Kidney glomerular epithelial cell (primary cell): ENCODE data around the gene AVL9.
"Not testable (repeated sequence)": the region's sequence is repeated elsewhere in the genome, so short reads cannot be mapped to it uniquely, and the experiment has no call there.

Experiments used
- DNase-seq: peaks from one replicate; lab custom pipeline; 2025; lab: John Stamatoyannopoulos, UW

Gene AVL9

DNA sequence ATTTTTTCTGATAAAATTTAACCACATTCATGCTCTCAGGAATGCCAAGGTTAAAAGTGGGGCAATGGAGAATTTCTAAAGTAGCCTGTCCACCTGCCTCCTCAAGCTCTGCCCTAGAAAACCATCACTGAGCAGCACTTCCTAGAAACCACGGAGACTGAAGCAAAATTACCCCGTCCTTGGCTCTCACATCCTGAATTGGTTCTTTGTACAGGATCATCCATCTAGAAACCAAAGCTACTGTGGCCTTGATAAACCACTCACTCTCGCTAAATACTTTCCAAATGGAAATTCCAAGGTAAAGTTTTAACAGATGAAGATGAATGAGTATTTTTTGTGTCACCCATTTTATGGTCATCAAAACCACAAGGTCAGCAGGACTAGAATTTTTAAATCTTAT lies 96.6 kb downstream of the AVL9 start:
- peak; percentile 67 for DNase-seq

DNA sequence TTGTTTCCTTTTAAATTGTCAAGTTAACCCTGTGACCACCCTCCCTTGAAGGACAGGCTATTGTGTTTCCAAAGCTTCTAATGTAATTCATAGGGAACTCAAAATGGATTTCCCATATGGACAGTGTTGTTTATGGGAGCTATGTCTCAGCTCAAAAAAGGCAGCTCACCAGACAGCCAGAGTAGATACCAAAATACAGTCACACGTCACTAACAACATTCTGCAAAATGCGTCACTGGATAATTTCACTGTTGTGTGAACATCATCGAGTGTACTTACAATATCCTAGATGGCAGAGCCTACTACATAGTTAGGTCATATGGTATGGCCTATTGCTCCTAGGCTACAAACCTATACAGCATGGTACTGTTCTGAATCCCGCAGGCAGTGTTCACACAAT lies 97.4 kb downstream of the AVL9 start:
- DNase-seq = no peak

DNA sequence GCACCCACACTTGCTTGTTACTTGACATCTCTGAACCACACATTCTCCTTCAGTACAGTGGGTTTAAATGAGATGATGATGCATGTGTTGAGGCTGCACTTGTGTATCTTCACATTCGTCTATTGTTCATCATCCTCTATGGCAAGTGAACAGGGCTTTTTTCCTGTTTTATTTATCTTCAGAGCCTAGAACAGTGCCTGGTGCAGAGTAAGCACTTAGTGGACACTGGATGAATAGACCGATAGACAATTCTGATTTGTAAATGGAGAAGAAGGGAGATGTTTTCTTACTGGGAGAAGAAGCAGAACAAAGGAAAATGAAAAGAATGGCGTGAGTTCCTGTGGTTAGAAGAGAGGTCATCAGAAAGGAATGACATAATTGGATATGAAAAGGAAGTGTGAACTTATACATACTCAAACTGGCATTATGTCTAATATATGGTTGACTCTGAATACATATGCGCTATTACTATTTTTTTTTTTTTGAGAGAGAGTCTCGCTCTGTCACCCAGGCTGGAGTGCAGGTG lies 99.7 kb downstream of the AVL9 start:
- no peak for DNase-seq

DNA sequence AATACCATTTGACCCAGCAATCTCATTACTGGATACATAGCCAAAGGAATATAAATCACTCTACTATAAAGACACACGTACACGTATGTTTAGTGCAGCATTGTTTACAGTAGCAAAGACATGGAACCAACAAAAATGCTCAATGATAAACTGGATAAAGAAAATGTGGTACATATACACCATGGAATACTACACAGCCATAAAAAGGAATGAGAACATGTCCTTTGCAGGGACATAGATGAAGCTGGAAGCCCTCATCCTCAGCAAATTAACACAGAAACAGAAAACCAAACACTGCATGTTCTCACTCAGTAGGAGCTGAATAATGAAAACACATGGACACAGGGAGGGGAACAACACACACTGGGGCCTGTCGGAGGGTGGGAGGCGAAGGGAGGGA lies 105.9 kb downstream of the AVL9 start:
- not testable (repeated sequence) for DNase-seq

DNA sequence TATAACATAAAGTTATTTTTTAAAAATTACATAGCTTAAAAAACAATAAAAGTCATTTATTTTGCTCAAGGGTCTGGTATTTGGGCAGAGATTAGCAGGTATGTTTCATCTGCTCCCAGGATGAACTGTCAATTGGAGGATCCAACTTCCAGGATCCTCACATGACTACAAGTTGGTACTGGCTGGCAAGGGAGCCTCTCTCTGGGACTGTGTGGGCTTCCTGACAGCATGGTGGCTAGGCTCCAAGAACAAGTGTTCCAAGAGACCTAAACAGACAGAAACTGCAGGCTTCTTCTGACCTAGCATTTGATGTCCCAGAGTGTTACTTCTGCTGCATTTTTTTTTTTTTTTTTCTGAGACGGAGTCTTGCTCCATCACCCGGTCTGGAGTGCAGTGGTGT lies 107.2 kb downstream of the AVL9 start:
- no peak for DNase-seq

DNA sequence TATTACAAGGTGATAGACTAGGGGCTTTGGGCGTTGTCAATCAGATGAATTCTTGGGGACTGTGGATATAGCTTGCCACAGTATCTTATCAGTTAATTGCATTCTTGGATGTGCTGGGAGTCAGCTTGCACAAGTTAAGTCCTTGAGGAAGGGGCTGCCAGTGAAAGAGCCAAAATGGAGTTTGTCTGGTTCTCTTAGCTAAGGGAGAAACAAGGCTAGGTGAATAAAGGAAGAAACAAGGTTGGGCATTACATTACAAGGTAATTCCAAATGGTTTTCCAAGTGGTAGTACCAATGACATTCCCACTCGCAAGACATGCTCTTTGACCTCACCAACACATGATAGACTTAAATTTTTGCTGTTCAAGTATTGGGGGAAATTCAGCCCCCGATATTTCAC lies 108.2 kb downstream of the AVL9 start:
- not testable (repeated sequence) for DNase-seq

DNA sequence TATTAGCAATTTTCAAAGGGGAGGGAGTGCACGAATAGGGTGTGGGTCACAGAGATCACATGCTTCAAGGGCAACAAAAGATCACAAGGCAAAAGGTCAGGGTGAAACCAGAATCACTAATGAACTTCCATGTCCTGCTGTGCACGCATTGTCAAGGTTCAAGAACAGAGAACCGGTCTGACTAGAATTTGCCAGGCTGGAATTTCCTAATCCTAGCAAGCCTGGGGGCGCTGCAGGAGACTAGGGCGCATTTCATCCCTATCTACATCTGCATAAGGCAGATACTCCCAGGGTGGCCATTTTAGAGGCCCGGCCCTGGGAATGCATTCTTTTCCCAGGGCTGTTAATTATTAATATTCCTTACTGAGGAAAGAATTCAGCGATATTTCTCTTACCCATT lies 108.8 kb downstream of the AVL9 start:
- DNase-seq = not testable (repeated sequence)

DNA sequence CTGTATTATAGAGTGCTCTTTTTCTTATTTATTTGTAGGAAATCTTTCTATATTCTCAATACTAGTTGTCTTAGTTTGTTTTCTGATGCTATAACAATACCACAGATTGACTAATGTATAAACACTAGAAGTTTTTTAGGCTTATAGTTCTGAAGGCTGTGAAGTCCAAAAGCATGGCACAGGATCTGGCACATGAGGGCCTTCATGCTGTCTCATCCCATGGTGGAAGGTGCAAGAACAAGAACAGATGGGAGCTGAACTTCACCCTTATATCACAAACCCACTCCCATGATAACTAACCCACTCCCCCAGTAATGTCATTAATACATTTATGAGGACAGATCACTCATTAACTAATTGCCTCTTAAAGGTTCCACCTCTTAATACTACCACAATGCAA lies 109.7 kb downstream of the AVL9 start:
- DNase-seq = no peak

DNA sequence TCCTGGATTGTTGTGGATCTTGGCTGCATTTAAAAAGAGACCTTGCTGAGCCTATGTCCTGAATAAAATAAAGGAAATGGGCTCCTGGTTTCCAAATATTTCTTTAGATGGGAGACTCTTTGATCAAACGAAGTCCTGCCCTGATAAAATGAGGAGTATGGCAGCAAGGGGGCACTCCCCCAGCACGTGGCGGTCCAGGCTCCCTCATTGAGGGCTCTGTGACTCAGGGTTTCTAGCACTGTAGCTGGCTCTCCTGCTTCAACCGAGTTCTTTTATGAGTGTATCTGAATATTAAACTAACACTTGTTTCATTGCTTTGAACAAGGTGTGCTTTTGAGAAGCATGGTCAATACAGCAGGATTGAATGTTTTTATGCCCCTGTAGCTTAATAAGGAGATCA lies 114.2 kb downstream of the AVL9 start:
- DNase-seq = no peak

DNA sequence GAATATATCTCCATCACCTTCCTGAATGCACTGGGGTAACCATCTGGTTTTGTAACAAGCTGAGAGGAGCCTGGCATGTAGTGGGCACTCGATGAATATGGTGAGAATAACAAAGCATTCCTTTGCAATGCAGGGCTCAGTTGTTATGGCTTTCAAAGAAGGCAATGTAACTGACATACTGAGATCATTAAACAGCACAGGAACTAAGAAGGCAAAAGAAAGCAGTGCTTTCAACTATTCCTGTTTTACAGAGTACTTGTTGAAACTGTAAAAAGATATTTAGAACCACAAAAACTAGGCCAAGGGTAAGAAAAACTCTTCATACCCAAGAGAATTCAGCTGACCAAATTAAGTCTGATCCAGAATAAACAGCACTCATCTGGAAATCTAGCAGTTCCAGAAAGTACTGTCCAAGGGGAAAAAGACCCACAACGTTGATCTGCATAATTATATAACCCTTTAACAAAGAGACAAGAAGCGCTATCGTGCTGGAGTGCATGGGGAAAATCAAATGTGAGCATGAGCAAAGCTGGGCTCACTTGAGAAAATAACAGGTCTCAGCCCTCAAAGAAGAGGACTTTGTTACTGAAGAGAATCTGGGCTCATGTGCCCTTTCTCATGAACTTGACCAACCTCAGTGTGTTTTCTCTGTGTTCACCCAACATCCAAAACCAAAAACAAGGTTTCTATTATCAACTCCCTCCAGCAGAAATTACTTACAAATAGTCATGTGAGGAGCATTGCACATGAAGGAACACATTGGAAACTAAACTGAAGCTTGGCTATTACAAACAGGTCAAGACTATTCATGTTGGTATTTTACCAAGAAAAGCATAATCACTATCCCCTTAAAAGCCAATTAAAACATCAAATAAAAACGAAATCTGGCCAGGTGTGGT lies 116.2 kb downstream of the AVL9 start:
- DNase-seq = no peak

DNA sequence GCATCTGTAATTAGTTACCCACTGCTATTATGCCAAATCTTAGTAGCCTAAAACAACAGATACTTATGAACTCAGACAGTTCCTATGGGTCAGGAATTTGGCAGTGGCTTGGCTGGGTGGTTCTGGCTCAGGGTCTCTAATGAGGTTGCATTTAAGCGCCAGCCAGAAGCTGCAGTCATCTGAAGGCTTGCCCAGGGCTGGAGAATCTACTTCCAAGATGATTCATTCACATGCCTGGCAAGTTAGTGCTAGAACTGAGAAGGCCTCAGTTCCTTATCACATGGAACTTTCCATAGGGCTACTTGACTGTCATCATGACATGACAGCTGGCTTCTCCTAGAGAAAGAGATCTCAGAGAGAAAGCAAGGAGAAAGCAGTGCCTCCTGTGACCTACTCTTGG lies 121.3 kb downstream of the AVL9 start:
- DNase-seq = peak; percentile 24

DNA sequence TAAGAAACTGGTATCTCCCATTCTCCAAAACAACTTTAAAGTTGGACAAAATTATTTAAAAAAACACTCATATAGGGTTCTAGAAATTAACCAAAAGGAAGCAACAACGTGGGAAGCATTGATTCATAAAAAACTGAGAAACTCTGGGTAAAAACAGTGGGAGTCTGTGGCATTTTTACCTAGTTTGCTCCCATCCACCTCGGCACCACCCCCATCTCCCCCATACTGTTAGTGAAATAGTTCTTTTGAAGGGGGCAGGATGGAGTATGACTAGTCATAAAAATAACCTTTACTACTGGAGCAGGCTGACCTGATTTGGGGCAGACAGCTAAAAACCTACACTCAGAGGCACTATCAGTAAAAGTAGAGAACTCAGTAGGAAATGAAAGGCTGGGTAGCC lies 123.2 kb downstream of the AVL9 start:
- DNase-seq = no peak

DNA sequence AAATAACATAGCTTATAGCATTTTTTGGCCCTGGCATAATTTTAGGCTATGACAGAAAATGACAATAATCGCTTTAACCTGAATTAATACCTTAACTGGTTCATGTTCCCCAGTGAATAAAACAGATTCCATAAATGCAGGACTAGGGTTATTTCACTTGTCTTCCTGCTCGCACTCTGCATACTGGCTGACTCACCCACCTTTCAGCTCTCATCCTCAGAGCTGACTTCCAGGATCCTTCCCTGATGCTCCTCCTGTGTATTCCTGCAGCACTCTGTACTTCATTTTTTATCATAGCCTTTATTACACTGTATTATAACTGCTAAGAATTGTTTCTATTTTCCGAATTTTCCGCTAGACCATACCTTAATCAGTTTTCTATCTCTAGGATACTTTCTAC lies 123.7 kb downstream of the AVL9 start:
- no peak for DNase-seq

DNA sequence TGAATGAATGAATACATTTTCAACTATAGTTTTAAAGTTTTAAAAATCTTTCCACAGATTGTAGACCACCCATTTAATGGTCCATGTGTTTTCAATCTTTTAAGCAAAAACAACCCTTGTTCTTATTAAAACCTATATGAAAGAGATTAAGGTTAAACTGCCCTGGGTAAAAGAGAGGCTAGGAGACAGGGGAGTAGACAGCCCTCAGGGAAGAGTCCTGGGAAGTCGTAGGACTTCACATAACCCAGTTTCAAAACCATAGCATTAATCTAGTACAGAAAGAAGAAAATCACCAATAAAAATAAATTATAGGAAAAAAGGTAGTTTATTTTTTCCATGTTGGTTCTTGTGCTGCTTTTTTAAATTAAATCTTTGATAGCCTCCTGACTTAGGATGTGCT lies 124.1 kb downstream of the AVL9 start:
- DNase-seq = not testable (repeated sequence)

DNA sequence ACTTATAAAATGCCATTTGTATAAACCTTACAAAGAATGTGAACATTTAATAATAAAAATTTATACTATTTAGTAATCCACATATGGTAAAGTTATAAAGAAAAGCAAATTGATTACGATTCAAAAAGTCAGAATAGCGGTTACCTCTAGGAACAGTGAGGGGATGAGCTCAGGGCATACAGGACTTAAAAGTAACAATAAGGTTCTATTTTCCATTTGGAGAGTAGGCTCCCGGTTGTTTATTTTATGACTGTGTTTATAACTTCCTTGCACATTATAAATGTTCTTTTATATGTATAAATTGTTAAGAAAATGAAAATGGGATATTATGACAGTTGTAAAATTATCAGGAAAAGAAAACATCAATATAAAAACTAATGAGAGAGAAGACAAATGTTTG lies 135.7 kb downstream of the AVL9 start:
- no peak for DNase-seq

DNA sequence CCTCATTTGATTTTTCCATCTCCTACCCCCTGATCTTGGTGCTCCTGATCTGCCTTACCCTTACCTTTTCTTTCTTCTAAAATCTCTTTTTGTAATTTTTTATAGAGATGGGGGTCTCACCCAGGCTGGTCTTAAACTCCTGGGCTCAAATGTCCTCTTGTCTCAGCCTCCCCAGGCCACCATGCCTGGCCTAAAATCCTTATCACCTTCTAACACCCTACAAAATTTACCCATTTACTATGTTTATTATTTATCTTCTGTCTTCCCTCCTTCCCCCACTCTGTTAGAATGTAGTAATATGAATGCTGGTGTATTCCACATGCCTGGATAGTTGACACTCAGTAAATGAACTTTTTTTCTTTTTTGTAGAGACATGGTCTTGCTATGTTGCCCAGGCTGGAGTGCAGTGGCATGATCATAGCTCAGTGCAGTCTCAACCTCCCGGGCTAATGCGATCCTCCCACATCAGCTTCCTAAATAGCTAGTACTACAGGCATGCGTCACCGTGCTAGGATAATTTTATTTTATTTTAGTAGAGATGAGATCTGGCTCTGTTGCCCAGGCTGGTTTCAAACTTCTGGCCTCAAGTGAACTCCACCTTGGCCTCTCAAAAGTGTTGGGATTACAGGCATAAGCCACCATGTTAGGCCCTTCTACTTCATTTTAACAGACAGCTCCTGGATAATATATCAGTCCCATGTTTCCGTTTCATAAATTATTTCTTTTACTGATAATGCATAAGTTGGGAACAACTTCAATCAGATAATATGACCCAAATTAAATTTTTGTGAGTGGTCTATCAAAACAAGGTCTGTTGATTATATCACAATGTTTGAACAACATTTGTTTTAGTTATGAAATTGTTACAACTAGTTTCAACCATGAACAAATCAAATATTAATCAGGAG lies 136.6 kb downstream of the AVL9 start:
- DNase-seq = not testable (repeated sequence)

DNA sequence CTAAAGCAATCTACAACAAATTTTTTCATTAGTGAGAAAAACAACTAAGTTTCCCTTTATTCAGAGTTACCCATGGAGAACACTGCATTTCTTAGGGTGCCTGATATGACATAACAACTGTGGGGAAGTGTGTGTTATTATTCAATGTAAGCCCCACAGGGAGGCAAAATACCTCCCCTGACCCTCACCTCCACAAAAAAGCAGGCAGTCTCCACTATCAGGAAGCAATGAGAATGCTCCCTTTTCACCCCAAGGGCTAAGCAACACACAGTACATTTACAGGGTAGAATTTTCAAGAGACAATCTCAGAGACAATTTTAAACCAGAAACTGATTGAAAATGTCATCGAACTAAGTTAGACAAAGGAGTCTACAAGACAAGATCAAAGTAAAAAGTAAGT lies 138.2 kb downstream of the AVL9 start:
- not testable (repeated sequence) for DNase-seq

DNA sequence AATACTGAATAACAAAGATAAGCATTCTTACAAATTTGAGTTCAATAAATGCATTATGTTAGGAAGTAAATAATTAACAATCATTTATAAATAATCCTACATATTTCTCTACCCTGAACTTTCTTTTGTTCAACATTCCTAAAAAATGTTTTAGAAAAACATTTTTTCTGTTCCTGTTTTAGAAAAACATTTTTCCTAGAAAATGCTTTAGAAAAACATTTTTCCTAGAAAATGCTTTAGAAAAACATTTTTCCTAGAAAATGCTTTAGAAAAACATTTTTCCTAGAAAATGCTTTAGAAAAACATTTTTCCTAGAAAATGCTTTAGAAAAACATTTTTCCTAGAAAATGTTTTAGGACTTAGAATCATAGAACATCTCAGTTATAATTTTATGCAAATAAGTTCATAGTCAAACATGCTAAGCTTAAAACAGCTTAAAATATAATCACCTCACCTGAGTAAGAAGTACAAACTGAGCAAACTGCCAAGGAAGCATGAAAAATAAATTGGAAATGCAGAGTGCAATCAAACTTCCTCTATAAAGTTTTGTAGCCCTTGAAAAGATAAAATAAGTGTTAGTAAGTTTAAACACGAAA lies 139.6 kb downstream of the AVL9 start:
- DNase-seq = not testable (repeated sequence)

DNA sequence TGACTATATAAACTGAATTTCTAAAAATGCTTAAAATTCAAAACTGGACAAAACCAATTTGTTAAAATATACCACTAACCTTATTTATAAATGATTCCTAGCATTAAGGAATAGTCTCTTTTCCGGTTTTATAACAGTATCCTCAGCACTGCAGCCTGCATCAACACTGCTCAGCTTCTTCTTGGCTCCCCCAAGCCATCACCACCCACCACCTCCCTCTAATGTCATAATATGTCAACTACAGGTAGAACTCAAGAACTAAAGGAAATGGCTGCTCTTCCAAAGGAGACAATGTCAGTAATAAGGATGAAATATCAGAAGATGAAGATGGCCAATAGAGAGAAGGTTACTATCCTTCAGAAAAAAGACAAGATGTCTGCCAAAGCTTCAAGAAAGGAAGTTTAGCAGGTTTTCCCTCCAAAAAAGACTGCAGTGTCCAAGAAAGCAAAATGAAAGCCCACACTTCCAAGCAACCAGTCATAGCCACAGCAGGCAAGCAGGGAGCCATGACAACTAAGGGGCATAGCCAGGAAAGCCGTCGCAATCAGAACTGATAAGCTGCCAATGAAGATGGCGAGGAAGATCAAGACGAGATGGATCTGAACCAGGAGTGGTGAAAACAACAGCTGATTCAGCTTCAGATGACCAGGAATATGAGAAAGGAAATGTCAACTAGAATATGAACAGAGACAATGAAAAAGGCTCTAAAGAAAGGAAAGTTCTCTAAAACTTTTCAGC lies 141.6 kb downstream of the AVL9 start:
- not testable (repeated sequence) for DNase-seq

DNA sequence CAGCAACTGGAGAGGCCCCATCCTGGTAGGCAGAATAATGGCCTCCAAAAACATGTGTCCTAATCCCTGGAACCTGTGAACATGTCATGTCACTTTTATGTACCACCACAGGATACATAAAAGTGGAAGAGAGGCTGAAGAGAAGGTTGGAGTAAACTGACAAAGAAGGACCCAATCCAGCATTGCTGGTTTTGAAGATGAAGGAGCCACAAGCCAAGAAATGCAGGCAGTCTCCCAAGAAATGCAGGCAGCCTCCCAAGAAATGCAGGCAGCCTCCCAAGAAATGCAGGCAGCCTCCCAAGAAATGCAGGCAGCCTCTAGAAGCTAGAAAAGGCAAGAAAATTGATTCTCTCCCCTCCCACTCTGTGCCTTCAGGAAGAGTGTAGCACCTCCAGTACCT lies 142.3 kb downstream of the AVL9 start:
- not testable (repeated sequence) for DNase-seq
